Heart right ventricle (tissue), 16 donors: ENCODE measurements around the gene INPP5D. TPM values are rescaled to one million over a fixed set of nuclear protein-coding genes. Genes with fewer than 3 reads are reported as not detected.

Source experiments
- ATAC-seq, 8 donors: fragments of 200-7000 bp; cut with Tn5 transposase; one replicate each; pipeline ENCODE4 v1.9.1; 2020; ENCODE audit warnings: mild to moderate bottlenecking in 8 of 8, moderate library complexity in 8 of 8, moderate number of reproducible peaks in 1 of 8
- DNase-seq, 2 donors: peaks; one replicate each; pipeline ENCODE4 v3.0.0-alpha.2; 2020
- H3K27ac ChIP-seq, 10 donors: fragments of 200-600 bp; sonication (generic) in 2 of 10; one replicate each; pipeline versions ENCODE4 v1.5.0 to v1.8.0; 2020 to 2022; ENCODE audit warnings: mild to moderate bottlenecking in 3 of 10
- H3K27me3 ChIP-seq, 7 donors: fragments of 200-600 bp; one replicate each; pipeline ENCODE4 v1.8.0; 2021 to 2022; ENCODE audit warnings: mild to moderate bottlenecking in 2 of 7
- H3K36me3 ChIP-seq, 9 donors: fragments of 200-600 bp; sonication (generic) in 1 of 9; one replicate each; pipeline versions ENCODE4 v1.5.0 to v1.8.0; 2020 to 2022; ENCODE audit warnings: mild to moderate bottlenecking in 2 of 9
- H3K4me1 ChIP-seq, 9 donors: fragments of 200-600 bp; sonication (generic) in 1 of 9; one replicate each; pipeline versions ENCODE4 v1.5.0 to v1.8.0; 2020 to 2022; ENCODE audit warnings: mild to moderate bottlenecking in 4 of 9
- H3K4me3 ChIP-seq, 10 donors: fragments of 200-600 bp; sonication (generic) in 2 of 10; one replicate each; pipeline versions ENCODE4 v1.5.0 to v1.8.0; 2020 to 2022; ENCODE audit warnings: mild to moderate bottlenecking in 7 of 10, moderate library complexity in 2 of 10
- H3K9me3 ChIP-seq, 11 donors: fragments of 200-600 bp in 10 of 11; sonication (generic) in 2 of 11; one replicate each; pipeline versions ENCODE4 v1.5.0 to v1.8.0; 2013 to 2022; ENCODE audit warnings: mild to moderate bottlenecking in 2 of 11, control low read depth in 1 of 11, moderate library complexity in 1 of 11
- CTCF ChIP-seq, 9 donors: fragments of 200-600 bp; sonication (generic) in 2 of 9; IDR thresholded peaks; one replicate each; pipeline versions ENCODE4 v1.5.0 to v1.8.0; 2021 to 2022; ENCODE audit warnings: antibody characterized with exemption in 9 of 9, mild to moderate bottlenecking in 5 of 9, moderate library complexity in 1 of 9
- WGBS, 2 donors: extraction: QIAGEN DNeasy Blood & Tissue Kit; methylation state at CpG; one replicate each; pipeline ENCODE4 v1.1.7; 2013; ENCODE audit warnings: inconsistent platforms in 1 of 2; 5-methylcytosine and 5-hydroxymethylcytosine counted together
- intact Hi-C, 10 donors: fragments of 100-400 bp; cut with DNase I; formaldehyde crosslinking; loops; one replicate each; pipeline versions ENCODE4 v1.11.1 to v1.14.2; 2022
- polyA plus RNA-seq, 2 donors: library from polyadenylated mRNA; stranded (reverse); fragments of 200-250 nt; gene quantifications; one replicate each; pipeline ENCODE4 v1.2.3, GENCODE V29; 2013
- total RNA-seq, 10 donors: library from RNA; stranded (reverse); fragmentation: NEBNext Ultra II Directional in 3 of 10; extraction: Animal tissue kit (Norgen Biotek cat#: 25700) in 3 of 10; gene quantifications; one replicate each; pipeline versions ENCODE4 v1.2.1 to v1.2.4, GENCODE V29; 2021 to 2023
- donor health status: Arrhythmogenic right ventricular cardiomyopathy.
- donor health status: ischemic (EF 13 %, LVEDD 7.1; RV severe dilation, severe dysfunction).
- donor health status: healthy with polysubstance abuse.
- donor health status: DM: no; HTN: yes; CAD: no.
- donor health status: DM: no; HTN: no; CAD: no.
- donor health status: ischemic (EF 25% LVEDD 6.9; RV normal size, moderate dysfunction).
- donor health status: ischemic (EF 25% LVEDD 5.7; RV mildly dilated, moderate dysfunction).
- donor health status: healthy.
- donor health status: DM: yes; HTN: yes; CAD: no.
- donor health status: Ischemic cardiomyopathy.
- donor health status: ischemic (EF 35%, LVEDD 5.7; RV mildly dilated, moderate dysfunction).
- donor health status: nonischemic (EF 11% LVEDD 7.7; RV severe dilation, severe dysfunction).
- donor health status: DM: yes; HTN: yes; CAD: no.
- donor health status: PGD.
- donor health status: ischemic (EF 29% LVEDD 5.4; RV normal size, mild dysfunction).
- donor health status: nonischemic (EF 23%, LVEDD 6.1; RV moderate dilation, normal function).

INPP5D gene
- total and polyA plus RNA-seq, 12 donors = 2.9 to 17.2 (median 5.7) TPM

- H3K36me3 ChIP-seq = peaks cover 0 to 80% (median 0%) of the 10 kb centered on the region in 9 donors
- no peaks in the 10 kb centered on the region for H3K4me1 ChIP-seq
- WGBS, 2 donors = 66 to 74% methylated on average over 5 of the region's 5 CpGs
- peaks cover 0 to 25% (median 8%) of the 10 kb centered on the region in 7 donors for H3K27me3 ChIP-seq
- intact Hi-C loops = no loop called here
- no peak for DNase-seq
- H3K4me3 ChIP-seq = no peak overlapping the region
- no peak for TF ChIP-seq CTCF (IDR thresholded peaks at IDR 0.05)
- no peak for ATAC-seq
- no peak overlapping the region for H3K27ac ChIP-seq
- peaks cover 0 to 13% (median 4%) of the 10 kb centered on the region in 11 donors for H3K9me3 ChIP-seq
Observed at GRCh38 chr2:233140077-233140585, 80.0 kb downstream of the INPP5D start.

GRCh38 chr2:233140978-233141377 is 80.8 kb downstream of the INPP5D start:
- no peak overlapping the region for H3K4me3 ChIP-seq
- no peak for DNase-seq
- H3K4me1 ChIP-seq = no peaks in the 10 kb centered on the region
- H3K9me3 ChIP-seq = peaks cover 0 to 5% (median under 1%) of the 10 kb centered on the region in 11 donors
- 74 to 78% methylated on average over 7 of the region's 7 CpGs for WGBS, 2 donors
- TF ChIP-seq CTCF (IDR thresholded peaks at IDR 0.05) = no peak
- H3K27me3 ChIP-seq = peaks cover 0 to 25% (median 8%) of the 10 kb centered on the region in 7 donors
- no peak for ATAC-seq
- intact Hi-C loops = no loop called here
- H3K36me3 ChIP-seq = peaks cover 0 to 80% (median 0%) of the 10 kb centered on the region in 9 donors
- no peak overlapping the region for H3K27ac ChIP-seq

- 29 to 37% methylated on average over 4 of the region's 4 CpGs for WGBS, 2 donors
- no peak overlapping the region for H3K27ac ChIP-seq
- TF ChIP-seq CTCF (IDR thresholded peaks at IDR 0.05) = no peak
- DNase-seq (no peak), ATAC-seq (no peak)
- no peak overlapping the region for H3K4me3 ChIP-seq
- H3K9me3 ChIP-seq = no peaks in the 10 kb centered on the region
- intact Hi-C loops = no loop called here
- no peaks in the 10 kb centered on the region for H3K4me1 ChIP-seq
- H3K36me3 ChIP-seq = peaks cover 0 to 80% (median under 1%) of the 10 kb centered on the region in 9 donors
- H3K27me3 ChIP-seq = peaks cover 0 to 25% (median 8%) of the 10 kb centered on the region in 7 donors
Observed at GRCh38 chr2:233141901-233142300, 81.8 kb downstream of the INPP5D start.

GRCh38 chr2:233142355-233142897 is 82.3 kb downstream of the INPP5D start:
- intact Hi-C loops = no loop called here
- Histone ChIP-seq H3K27me3 (peaks cover 0 to 25% (median 8%) of the 10 kb centered on the region in 7 donors), H3K4me1 (no peaks in the 10 kb centered on the region), H3K4me3 (no peak overlapping the region), H3K27ac (no peak overlapping the region), H3K9me3 (no peaks in the 10 kb centered on the region), H3K36me3 (peaks cover 0 to 80% (median 6%) of the 10 kb centered on the region in 9 donors)
- ATAC-seq = no peak
- no peak for TF ChIP-seq CTCF (IDR thresholded peaks at IDR 0.05)
- DNase-seq = no peak
- WGBS, 2 donors = 55 to 63% methylated on average over 6 of the region's 6 CpGs
